Lung microvascular endothelial cell (primary cell): ENCODE data around the gene IGF1R. TPM values are rescaled to one million over a fixed set of nuclear protein-coding genes. Genes with fewer than 3 reads are reported as not detected.
"Not testable (repeated sequence)": the region's sequence is repeated elsewhere in the genome, so short reads cannot be mapped to it uniquely, and the experiment has no call there.

ENCODE experiments used
- DNase-seq, 2 donors: peaks; one replicate each; pipeline versions ENCODE4 v3.0.0 to v3.0.0-alpha.2; 2010; ENCODE audit warnings: low read depth in 2 of 2
- total RNA-seq: library from RNA; depleted of rRNA; stranded (reverse); fragments of >200 nt; gene quantifications from 2 replicates; pipeline ENCODE4 v1.2.1, GENCODE V29; 2014

The IGF1R gene
- total RNA-seq, 1 donor from 2014 or later: 20.4 TPM

DNA sequence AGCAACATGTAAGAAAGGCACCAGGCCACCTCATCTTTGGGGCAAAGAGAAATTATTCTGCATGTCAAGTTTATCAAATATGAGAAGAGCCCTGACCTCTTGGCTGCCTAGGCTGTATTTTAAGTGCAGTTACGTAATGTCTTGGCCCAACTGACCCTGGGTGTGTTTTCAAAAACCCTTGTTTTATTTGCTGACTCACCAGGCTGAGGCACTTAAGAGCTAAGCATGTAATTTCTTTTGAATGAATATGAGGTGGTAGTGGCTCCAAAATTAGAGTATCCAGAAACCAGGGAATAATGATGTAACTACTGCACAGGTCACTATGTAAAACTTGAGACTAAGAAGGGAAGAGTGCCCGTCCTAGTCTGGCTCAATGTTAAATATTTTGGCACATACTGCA, 335.0 kb downstream of the IGF1R start:
- peak in 1 of 2 donors; percentile 40 for DNase-seq

DNA sequence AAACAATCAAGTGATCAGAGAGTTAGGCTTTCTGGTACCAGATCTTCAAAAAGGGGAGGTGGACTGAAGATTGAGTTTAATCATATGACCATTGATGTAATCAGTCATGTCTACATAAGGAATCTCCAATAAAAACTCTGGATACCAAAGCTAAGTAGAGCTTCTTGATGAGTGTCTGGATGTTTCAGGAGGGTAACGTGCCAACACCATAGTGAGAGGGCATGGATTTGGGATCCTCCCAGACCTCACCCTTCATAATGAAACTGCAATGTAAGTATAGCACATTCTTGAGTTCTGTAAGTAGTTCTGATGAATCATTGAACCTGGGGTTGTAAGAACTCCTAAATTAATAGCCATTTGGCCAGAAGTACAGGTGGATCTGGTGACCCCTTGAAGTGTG, 337.9 kb downstream of the IGF1R start:
- no peak for DNase-seq

DNA sequence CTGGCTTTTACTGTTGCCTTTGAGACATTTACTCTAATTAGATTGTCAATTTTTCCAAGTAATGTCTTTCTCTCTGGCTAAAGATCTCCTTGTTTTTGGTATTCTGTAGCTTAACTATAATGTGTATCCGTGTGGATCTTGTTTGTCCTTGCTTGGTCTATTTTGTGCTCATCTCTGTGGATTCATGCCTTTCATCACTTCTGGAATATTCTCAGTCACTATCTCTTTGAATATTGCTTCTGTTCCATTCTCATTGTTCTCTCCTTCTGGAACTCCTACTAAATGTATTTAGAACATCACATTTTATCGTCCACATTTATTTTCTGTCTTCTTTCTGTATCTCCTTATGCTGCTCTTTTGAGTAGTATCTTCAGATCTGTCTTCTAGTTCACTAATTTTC, 346.6 kb downstream of the IGF1R start:
- DNase-seq: no peak

DNA sequence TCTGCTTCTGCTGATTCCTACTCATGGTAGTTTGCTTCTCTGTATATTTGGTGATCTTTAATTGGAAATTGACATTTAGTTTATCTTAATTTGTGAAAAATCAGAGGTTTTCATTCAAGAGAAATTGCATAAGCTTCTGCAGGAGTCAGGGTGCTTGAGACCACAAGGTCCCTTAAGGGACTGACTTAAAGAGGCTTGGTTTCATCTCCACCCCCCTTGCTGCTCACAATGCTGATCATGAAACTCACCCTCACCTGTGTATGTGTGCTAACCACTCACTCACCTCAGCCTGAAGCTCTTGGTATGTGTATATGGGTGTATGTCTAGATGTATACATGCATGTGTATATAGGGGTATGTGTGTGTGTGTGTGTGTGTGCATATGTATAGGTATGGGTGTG, 347.8 kb downstream of the IGF1R start:
- DNase-seq: no peak

DNA sequence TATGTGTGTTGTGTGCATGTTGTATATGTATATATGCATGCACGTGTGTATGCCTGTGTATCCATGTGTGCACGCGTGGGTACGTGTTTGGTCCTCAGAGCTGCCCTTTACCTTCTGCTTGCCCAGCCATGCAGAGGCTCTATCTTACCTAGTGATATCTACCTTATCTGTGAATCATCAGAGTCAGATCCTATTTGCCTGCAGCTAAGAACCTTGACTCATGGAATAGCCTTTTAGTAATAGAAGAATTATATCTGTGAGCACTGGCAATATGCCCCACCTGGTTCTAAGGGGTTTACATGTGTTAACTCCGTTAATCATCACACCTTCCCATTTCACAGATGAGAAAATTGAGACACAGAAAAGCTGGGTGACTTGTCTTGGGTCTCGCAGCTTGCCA, 348.3 kb downstream of the IGF1R start:
- DNase-seq: no peak

DNA sequence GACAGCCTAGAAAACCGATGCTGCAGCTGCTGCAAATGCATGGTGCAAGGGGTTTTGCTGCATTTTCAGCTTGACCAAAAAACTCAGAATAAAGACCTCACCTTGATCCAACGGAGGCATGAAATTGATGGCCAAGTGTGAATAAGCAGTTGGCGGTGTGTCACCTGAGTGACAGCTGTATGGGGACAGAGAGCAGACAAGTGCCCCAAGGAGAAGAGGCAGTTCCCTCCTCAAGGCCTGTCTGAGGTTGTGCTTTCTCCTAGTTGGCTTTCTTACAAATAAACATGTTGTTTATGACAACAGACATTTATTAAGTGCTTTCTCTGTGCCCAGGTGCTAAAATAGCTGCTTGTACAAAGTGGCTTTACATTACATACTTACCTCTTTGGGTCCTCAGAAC, 349.0 kb downstream of the IGF1R start:
- DNase-seq: no peak

DNA sequence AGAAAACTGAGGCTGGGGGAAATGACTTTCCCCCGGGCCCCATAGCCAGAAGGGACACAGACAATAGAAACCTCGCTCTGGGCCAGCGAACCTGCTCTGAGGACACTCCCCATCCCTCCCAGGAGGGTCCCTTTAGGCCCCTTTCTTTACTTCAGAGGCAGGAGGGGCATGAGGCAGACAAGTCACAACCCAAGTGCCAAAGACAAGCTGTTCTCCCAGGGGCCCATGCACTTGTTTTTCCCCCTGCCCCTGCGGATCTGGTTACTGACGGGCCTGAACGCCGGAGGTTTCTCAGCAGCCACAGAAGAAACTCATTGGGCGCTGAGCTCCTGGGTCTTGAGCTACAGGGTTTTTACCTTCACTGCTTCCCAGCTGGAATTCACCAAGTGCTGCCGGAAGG, 349.4 kb downstream of the IGF1R start:
- no peak for DNase-seq

DNA sequence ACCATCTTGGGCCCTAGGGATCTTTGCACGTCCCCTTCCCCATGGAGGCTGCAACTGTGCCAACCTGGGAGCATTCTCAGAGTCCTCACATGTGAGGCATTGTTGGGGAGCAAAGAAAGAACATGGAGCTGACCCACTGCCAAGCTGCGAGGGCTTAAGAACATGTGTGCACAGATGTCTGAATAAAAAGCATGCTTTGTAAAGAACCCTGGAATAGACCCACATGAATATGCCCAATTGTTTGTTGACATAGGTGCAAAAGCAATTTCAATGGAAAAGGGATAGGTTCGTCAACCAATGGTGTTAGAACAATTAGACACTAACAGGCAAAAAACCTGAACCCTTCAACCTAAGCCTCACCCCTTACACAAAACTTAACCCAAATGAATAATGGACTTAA, 349.9 kb downstream of the IGF1R start:
- no peak for DNase-seq

DNA sequence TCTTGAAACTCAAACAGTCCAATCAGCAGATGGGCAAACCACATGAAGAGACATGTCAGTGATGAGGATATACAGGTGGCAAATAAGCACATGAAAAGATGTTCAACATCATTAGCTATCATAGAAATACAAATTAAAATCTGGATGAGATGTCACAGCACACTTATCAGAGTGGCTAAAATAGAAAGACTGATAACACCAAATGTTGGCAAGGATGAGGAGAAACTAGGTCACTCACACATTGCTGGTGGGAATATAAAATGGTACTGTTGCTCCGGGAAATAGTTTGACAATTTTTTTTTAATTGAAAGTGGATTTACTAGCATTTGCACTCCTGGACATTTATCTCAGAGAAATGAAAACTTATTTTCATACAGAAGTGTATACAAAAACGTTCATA, 350.9 kb downstream of the IGF1R start:
- no peak for DNase-seq

DNA sequence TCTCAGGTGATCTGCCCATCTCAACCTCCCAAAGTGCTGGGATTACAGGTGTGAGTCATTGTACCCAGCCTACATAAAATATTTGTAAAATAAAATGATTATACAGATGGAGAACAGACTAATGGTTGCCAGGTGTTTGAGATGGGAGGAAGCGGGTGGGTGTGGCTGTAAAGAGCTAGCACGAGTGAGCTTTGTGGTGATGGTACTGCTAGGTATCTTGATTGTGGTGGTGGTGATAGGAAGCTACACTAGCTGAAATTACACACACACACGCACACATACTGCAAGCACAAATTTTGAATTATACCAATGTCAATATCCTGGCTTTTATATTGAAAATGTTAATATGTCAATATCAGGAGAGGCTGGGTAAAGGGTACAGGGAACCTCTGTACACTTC, 353.9 kb downstream of the IGF1R start:
- no peak for DNase-seq

DNA sequence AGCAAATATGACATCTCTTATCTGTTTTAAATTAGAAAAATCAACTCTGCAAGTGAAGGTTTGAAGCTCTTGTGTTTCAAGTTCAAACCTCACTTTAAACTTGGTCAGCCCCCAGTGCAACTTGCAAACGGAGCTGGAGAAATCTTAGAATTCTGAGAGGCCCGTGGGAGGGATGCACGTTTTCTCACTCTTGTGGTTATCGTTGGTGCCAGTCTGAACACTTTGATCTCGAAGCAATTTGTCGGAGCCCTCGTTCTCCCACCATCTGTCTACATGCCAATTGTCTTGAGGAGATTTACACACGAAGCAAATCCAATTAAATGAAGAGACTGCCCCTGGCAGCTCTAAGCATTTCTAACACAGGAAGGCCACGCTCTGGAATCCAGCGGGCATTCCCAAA, 355.0 kb downstream of the IGF1R start:
- not testable (repeated sequence) for DNase-seq

DNA sequence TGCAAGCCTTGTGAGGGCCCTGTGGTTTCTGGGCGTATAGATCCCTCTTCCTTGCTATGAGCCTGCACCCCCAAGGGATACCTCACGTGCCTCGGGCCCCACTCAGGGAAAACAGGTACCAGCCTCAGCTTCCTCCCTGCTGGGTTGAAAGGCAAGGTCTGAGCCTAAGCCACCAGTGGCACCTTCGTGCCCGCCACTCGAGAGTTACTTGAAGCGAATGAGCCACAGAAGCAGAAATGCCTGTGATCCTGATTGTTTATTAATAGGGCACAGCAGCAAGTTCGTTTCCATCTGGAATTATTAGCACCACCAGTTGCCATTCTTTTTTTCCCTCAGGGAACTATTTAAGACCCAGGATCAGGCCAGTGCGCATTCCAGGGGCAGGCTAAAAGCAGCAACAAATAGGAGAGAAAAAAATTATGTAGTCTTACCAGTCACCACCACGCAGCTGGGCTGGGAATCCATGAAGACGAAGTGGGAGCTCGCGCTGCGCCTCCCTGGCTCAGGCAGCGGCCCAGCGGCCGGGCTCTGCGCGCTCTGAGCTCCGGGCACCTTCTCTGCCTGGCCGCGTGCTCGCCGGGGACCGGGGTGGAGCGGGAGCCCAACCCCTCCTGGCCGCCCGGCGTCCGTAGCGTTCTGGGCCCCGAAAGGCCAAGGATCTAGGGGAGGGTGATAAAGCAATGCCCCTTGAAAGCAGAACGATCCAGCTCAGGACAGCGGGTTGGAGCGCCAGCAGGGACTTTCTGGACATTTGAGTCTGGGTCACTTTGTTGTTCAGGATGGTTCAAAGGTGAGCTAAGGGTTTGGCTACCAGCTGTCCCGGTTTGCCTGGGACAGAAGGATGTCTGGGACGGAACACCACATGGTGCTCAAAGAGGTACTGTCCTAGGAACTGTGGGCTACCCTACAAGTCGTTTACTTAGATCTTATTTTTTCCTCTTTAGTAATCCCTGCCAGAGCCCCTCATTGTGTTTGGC, 356.9 kb downstream of the IGF1R start:
- not testable (repeated sequence) for DNase-seq

DNA sequence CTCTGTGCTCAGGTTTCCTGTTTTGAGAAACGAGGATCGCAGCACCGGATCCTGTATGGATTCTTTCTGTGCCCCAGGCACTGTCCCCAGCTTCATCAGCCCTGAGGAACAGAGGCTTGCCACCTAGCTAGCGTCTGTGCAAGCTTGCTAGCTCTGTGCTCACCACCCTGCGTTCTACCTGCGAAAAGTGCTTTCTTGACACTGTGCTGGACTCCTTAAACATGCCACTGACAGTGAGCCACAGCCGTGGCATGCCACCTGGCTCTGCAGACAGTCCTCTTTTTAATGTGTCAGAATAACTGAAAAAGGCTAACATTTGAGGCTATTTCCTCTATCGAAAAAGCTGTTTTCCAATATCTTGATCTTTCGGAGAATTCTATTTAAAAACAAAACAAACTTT, 357.8 kb downstream of the IGF1R start:
- DNase-seq: no peak

DNA sequence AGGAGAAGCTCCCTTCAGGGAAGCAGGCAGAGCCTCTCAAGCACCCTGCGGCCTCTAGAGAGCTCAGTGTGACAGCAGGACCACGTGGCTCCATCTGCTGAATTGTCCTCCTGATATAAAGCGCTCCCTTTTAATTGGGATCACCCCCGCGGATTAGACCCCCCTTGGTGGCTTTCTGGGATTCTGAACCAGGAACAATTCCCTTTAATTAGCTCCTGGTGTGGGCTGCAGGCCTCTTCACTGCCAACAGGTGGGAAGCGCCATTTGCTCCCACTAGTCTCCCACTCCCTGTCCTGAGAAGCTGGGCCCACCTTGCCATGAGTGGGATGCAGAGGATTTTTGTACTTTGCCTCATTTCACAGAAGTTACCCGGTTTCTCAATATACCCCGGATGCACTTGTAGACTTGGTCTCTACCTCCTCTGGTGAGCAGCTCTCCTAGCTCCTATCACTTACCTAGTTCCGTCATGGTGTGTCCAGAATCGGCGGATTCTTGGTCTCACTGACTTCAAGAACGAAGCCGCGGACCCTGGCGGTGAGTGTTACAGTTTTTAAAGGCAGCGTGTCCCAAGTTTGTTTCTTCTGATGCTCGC, 358.7 kb downstream of the IGF1R start:
- DNase-seq: no peak

DNA sequence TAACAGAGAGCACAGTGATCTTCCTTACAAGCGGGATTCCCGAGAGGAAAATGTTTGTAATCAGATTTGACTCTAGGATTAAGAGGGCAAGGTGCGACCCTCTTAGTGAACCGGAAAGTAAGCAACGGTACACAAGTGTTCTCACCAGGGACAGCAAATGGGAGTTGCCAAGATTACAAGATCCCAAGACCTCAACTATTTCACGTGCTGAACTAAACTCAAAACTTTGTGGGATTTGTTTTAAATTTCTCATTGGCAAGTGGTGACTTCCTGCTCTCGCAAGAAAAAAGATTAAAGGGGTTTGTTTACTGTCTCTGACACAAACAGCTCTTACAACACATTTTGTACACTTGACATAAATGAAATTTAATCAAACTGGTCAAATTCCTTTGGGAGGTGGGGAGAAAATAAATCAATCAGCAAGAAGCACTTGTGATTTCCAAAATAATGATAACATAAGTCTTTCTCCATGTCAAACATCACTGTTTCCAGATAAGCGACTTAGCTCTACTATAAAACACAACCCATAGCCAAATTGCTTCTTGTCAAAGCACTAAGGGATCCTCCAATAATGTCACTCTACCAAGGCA, 361.5 kb downstream of the IGF1R start:
- DNase-seq: no peak

DNA sequence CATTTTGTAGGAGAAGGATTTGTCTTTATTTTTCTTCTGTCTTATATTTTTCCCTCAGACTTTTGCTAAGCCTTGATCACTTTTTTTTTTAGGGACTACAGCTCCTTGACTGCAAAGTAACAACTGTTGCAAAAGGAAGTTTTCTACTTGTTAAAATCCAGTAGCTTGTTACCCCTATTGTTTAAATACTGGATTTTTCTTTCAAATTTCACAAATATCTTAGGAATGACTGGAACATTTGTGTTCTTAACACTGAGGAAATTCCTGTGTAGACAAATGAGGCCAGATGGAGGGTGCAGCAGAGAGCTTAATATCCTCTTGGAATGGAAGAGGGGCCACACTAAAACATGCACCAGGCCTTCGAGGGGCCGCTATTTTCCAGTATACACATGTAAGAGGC, 362.4 kb downstream of the IGF1R start:
- DNase-seq: no peak
